ENCODE data around the gene CNPY3.

CNPY3 gene

GRCh38 chr6:42933205-42933604 is 3.9 kb downstream of the CNPY3 start:
- TF ChIP-seq EZH2 (IDR thresholded peaks at IDR 0.05; ENCODE audit: borderline replicate concordance, low read length) (no peak), CTCF (IDR thresholded peaks at IDR 0.05; ENCODE audit: low read length) (no peak)
- Histone ChIP-seq H3K9me3 (ENCODE audit: low read length) (no peaks in the 10 kb centered on the region), H3K4me2 (ENCODE audit: low read length) (no peak overlapping the region; the same call in 1 of the 2 replicates), H3K9ac (ENCODE audit: low read length) (no peak overlapping the region), H2AFZ (ENCODE audit: low read length) (no peak overlapping the region), H3F3A (ENCODE audit: insufficient read depth, low read length) (no peaks in the 10 kb centered on the region), H3K4me3 (ENCODE audit: low read depth, low read length, poor library complexity, severe bottlenecking) (no peak overlapping the region), H3K27ac (ENCODE audit: low read depth, low read length, poor library complexity, severe bottlenecking) (no peak overlapping the region), H4K20me1 (ENCODE audit: insufficient read depth, low read length) (no peaks in the 10 kb centered on the region; the same call in 1 of the 2 replicates), H3K79me2 (ENCODE audit: insufficient read depth, low read length) (peaks cover 9% of the 10 kb centered on the region), H3K4me1 (ENCODE audit: insufficient read depth, low read length, severe bottlenecking) (peaks cover 28% of the 10 kb centered on the region), H3K27me3 (ENCODE audit: insufficient read depth, low read length) (no peaks in the 10 kb centered on the region), H3K9me2 (ENCODE audit: low read depth, low read length) (no peaks in the 10 kb centered on the region), H3K36me3 (ENCODE audit: insufficient read depth, low read length) (peaks cover 54% of the 10 kb centered on the region)

- no peaks in the 10 kb centered on the region for H3K9me3 ChIP-seq (ENCODE audit: low read length)
- H3F3A ChIP-seq (ENCODE audit: insufficient read depth, low read length) = no peaks in the 10 kb centered on the region
- H3K4me3 ChIP-seq (ENCODE audit: low read depth, low read length, poor library complexity, severe bottlenecking) = no peak overlapping the region
- H3K4me2 ChIP-seq (ENCODE audit: low read length) = no peak overlapping the region
- peaks cover 8% of the 10 kb centered on the region for H3K79me2 ChIP-seq (ENCODE audit: insufficient read depth, low read length)
- peaks cover 22% of the 10 kb centered on the region for H3K4me1 ChIP-seq (ENCODE audit: insufficient read depth, low read length, severe bottlenecking)
- H3K27me3 ChIP-seq (ENCODE audit: insufficient read depth, low read length) = no peaks in the 10 kb centered on the region
- no peaks in the 10 kb centered on the region; the same call in 1 of the 2 replicates for H4K20me1 ChIP-seq (ENCODE audit: insufficient read depth, low read length)
- H3K27ac ChIP-seq (ENCODE audit: low read depth, low read length, poor library complexity, severe bottlenecking) = no peak overlapping the region
- no peak overlapping the region for H3K9ac ChIP-seq (ENCODE audit: low read length)
- H3K36me3 ChIP-seq (ENCODE audit: insufficient read depth, low read length) = peaks cover 74% of the 10 kb centered on the region
- TF ChIP-seq EZH2 (IDR thresholded peaks at IDR 0.05; ENCODE audit: borderline replicate concordance, low read length) (no peak), CTCF (IDR thresholded peaks at IDR 0.05; ENCODE audit: low read length) (no peak)
- H3K9me2 ChIP-seq (ENCODE audit: low read depth, low read length) = no peaks in the 10 kb centered on the region
- H2AFZ ChIP-seq (ENCODE audit: low read length) = no peak overlapping the region
Measured at GRCh38 chr6:42935322-42935721, 6.0 kb downstream of the CNPY3 start.

- no peak overlapping the region for H3K9ac ChIP-seq (ENCODE audit: low read length)
- no peaks in the 10 kb centered on the region; the same call in 1 of the 2 replicates for H4K20me1 ChIP-seq (ENCODE audit: insufficient read depth, low read length)
- H3K9me3 ChIP-seq (ENCODE audit: low read length) = no peaks in the 10 kb centered on the region
- H3K4me3 ChIP-seq (ENCODE audit: low read depth, low read length, poor library complexity, severe bottlenecking) = no peak overlapping the region
- TF ChIP-seq EZH2 (IDR thresholded peaks at IDR 0.05; ENCODE audit: borderline replicate concordance, low read length) (no peak), CTCF (IDR thresholded peaks at IDR 0.05; ENCODE audit: low read length) (no peak)
- no peak overlapping the region for H3K27ac ChIP-seq (ENCODE audit: low read depth, low read length, poor library complexity, severe bottlenecking)
- H3K27me3 ChIP-seq (ENCODE audit: insufficient read depth, low read length) = no peaks in the 10 kb centered on the region
- H3K79me2 ChIP-seq (ENCODE audit: insufficient read depth, low read length) = no peaks in the 10 kb centered on the region
- H3F3A ChIP-seq (ENCODE audit: insufficient read depth, low read length) = no peaks in the 10 kb centered on the region
- H3K9me2 ChIP-seq (ENCODE audit: low read depth, low read length) = no peaks in the 10 kb centered on the region
- peaks cover 82% of the 10 kb centered on the region for H3K36me3 ChIP-seq (ENCODE audit: insufficient read depth, low read length)
- no peak overlapping the region for H2AFZ ChIP-seq (ENCODE audit: low read length)
- no peak overlapping the region for H3K4me2 ChIP-seq (ENCODE audit: low read length)
- peaks cover 11% of the 10 kb centered on the region for H3K4me1 ChIP-seq (ENCODE audit: insufficient read depth, low read length, severe bottlenecking)
Measured at GRCh38 chr6:42936398-42936797, 7.1 kb downstream of the CNPY3 start.
